Gastroesophageal sphincter (tissue), 3 donors: ENCODE data around the gene BRPF3.

Experiments used
- CTCF ChIP-seq, 4 experiments: fragments of 200-600 bp in 2 of 4; fragments of 450-650 bp in 2 of 4; sonication (generic) in 1 of 4; IDR thresholded peaks; one replicate each; pipeline ENCODE4 v1.5.1; 2017 to 2019; ENCODE audit warnings: antibody characterized with exemption in 4 of 4, mild to moderate bottlenecking in 2 of 4, moderate library complexity in 2 of 4
- POLR2A ChIP-seq, 2 donors: fragments of 450-650 bp; IDR thresholded peaks; one replicate each; pipeline ENCODE4 v1.6.1; 2017; ENCODE audit warnings: antibody characterized with exemption in 2 of 2, mild to moderate bottlenecking in 2 of 2, moderate library complexity in 1 of 2
- POLR2AphosphoS5 ChIP-seq: sonication (generic); formaldehyde crosslinking; IDR thresholded peaks from one replicate; pipeline ENCODE4 v1.6.1; 2017; ENCODE audit warnings: antibody characterized with exemption

- TF ChIP-seq CTCF (IDR thresholded peaks at IDR 0.05) (no peak), POLR2AphosphoS5 (no peak), POLR2A (IDR thresholded peaks at IDR 0.05) (no peak)
Measured at GRCh38 chr6:36149476-36149875, 47.1 kb upstream of the BRPF3 start.
